SU-DHL-6 (cell line): ENCODE data around the gene TANC1.

Source experiments
- CTCF ChIP-seq: fragments of 200-600 bp; sonication (generic); IDR thresholded peaks from one replicate; pipeline ENCODE4 v1.5.1; 2017; ENCODE audit warnings: antibody characterized with exemption, mild to moderate bottlenecking, low read length, moderate library complexity; ENCODE audit not compliant: insufficient read depth, poor library complexity, severe bottlenecking
- EZH2phosphoT487 ChIP-seq: fragments of 200-600 bp; sonication (generic), shearing (Covaris generic); conservative IDR thresholded peaks from 2 replicates; pipeline ENCODE4 v1.6.1; 2018; ENCODE audit warnings: mild to moderate bottlenecking, antibody characterized with exemption, low read length, moderate library complexity, mixed read lengths

GRCh38 chr2:159119652-159120257 is 151.3 kb downstream of the TANC1 start:
- TF ChIP-seq CTCF (no peak), EZH2phosphoT487 (no peak)
